Activated CD8-positive, alpha-beta T cell treated with anti-CD3 and anti-CD28 coated beads, Interleukin-2, amount 10 ng/mL, durations not matched to agents 7 days and 5 days (primary cell): Measurements from ENCODE around the gene FYN. TPM values are rescaled to one million over a fixed set of nuclear protein-coding genes. Genes with fewer than 3 reads are reported as not detected.
"Not testable (repeated sequence)": the region's sequence is repeated elsewhere in the genome, so short reads cannot be mapped to it uniquely, and the experiment has no call there.

Source experiments
- ATAC-seq: fragments of 150-1000 bp; cut with Tn5 transposase; one replicate; pipeline ENCODE4 v1.10.0; 2021; ENCODE audit warnings: moderate library complexity
- CTCF ChIA-PET: fragments of 350-600 bp; sonication (Branson Sonifier 250); formaldehyde crosslinking; loops from one replicate; lab custom pipeline; 2021; ENCODE audit warnings: antibody characterized with exemption; lab: Charles Lee
- POLR2A ChIA-PET: fragments of 350-600 bp; sonication (Branson Sonifier 250); formaldehyde crosslinking; loops from one replicate; lab custom pipeline; 2021; ENCODE audit warnings: antibody characterized with exemption; lab: Charles Lee
- DNase-seq: peaks from one replicate; pipeline ENCODE4 v3.0.0-alpha.2; 2020
- H3K27ac Mint-ChIP-seq: one replicate; pipeline ENCODE4 v1.8.0; 2021; ENCODE audit warnings: mild to moderate bottlenecking, mixed read lengths
- H3K27me3 Mint-ChIP-seq: one replicate; pipeline ENCODE4 v1.8.0; 2021; ENCODE audit warnings: low read depth, mixed read lengths
- H3K36me3 Mint-ChIP-seq: one replicate; pipeline ENCODE4 v1.8.0; 2021; ENCODE audit warnings: low read depth, mixed read lengths
- H3K4me1 Mint-ChIP-seq: one replicate; pipeline ENCODE4 v1.8.0; 2021; ENCODE audit warnings: low read depth, mixed read lengths
- H3K4me3 Mint-ChIP-seq: one replicate; pipeline ENCODE4 v1.8.0; 2021; ENCODE audit warnings: mild to moderate bottlenecking, mixed read lengths
- H3K9me3 Mint-ChIP-seq: one replicate; pipeline ENCODE4 v1.8.0; 2022; ENCODE audit warnings: mixed read lengths; ENCODE audit not compliant: insufficient read depth
- total RNA-seq, 2 experiments: library from RNA; stranded (reverse); gene quantifications; one replicate each; pipeline ENCODE4 v1.2.3, GENCODE V29; 2021

The FYN gene
- total RNA-seq, 2 experiments from 2014 or later = 148 to 154 TPM

DNA sequence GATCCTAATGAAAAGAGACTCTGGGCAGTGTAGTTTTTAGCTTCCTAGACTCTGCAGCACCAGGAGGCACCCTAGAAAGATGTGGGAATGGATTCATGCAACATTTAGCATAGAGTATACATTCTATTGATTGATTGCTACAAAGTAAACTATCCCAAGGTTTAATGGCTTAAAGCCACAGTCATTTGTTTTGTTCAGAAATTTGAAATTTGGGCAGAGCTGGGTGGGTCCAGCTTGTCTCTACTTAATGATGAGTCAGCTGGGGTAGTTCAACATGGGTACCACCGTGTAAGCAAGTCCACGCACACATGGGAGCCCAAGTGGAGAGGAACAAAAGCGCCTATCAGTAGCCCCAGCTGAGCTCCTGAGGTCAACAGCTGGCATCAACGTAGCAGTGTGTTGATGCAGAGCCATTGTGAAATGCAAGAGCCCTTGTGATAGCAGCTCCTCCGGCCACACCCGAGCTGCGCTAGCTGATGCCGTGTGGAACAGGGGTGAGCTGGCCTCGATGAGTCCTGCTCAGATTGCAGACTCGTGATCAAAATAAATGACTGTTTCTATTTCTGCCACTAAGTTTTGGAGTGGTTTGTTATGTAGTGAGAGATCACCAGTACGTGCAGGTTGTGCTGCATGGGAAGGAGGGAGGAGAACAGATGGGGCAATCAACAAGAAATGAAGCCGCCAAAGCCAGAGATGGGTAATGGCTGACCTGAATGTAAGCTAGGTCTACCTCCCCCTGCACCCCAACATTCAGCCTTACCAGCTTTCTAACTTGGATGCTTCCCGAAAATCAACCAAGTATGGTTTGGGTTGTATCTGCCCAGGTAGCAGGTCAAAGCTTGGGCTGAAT, 221.8 kb downstream of the FYN start:
- DNase-seq (no peak), ATAC-seq (no peak)
- ChIA-PET CTCF (interaction anchor here (0.7 to 2.9 kb wide), 3 partner anchors 9 to 392 kb away, joined by 3 to 7 read pairs (median 3); a partner anchor contains a TSS), POLR2A (no interaction called here)
- no peaks in the 10 kb centered on the region for H3K27me3 Mint-ChIP-seq
- no peaks in the 10 kb centered on the region for H3K36me3 Mint-ChIP-seq
- no peaks in the 10 kb centered on the region for H3K4me1 Mint-ChIP-seq
- H3K4me3 Mint-ChIP-seq = no peak overlapping the region
- no peaks in the 10 kb centered on the region for H3K9me3 Mint-ChIP-seq
- H3K27ac Mint-ChIP-seq = no peak overlapping the region

DNA sequence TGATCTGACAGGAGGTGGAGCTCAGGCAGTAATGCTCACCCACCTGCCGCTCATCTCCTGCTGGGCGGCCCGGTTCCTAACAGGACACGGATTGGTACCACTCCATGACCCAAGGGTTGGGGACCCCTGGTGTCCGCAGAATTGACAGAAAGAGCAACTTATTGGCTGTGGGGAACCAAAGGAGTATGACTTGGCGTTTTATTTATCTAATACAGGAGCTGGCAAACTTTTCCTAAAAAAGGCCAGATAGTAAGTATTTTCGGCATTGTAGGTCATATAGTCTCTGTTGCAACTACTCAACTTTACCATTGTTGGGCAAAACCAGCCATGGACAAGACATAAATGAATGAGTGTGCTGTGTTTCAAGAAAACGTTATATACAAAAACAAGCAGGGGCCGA, 223.2 kb downstream of the FYN start:
- CTCF ChIA-PET = interaction anchor here (1.9 to 2.9 kb wide), 2 partner anchors 8 to 391 kb away, joined by 7 to 9 read pairs; a partner anchor contains a TSS
- no peak overlapping the region for H3K4me3 Mint-ChIP-seq
- H3K27ac Mint-ChIP-seq = no peak overlapping the region
- no peaks in the 10 kb centered on the region for H3K4me1 Mint-ChIP-seq
- no peaks in the 10 kb centered on the region for H3K36me3 Mint-ChIP-seq
- H3K9me3 Mint-ChIP-seq = no peaks in the 10 kb centered on the region
- POLR2A ChIA-PET = interaction anchor here (1.1 kb wide), 1 partner anchor 44 kb away, joined by 3 read pairs; the partner anchor contains the start of gene TRAF3IP2
- no peaks in the 10 kb centered on the region for H3K27me3 Mint-ChIP-seq
- no peak for ATAC-seq
- no peak for DNase-seq

DNA sequence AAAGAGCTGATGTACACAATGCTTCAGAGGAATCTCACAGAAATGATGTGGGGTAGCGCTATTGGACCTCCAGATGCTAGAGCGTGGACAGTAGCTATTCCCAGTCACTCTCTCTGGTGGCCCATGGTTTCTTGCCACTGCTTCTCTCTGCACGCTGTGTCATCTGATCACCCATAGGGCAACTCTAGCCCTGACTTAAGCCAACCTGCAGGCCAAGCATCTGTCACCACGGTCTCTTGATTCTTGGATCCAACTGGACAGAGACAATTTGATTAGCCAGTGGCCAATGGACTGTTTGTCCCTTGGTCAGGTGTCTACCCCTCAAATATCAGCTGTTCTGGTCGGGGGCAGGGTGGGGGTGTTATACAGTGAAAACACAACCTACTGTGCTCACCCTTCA, 225.2 kb downstream of the FYN start:
- CTCF ChIA-PET = interaction anchor here (1.5 to 4.2 kb wide), 3 partner anchors 19 to 395 kb away, joined by 6 to 13 read pairs (median 7); a partner anchor contains a TSS
- no peaks in the 10 kb centered on the region for H3K36me3 Mint-ChIP-seq
- POLR2A ChIA-PET = no interaction called here
- DNase-seq (no peak), ATAC-seq (no peak)
- H3K4me3 Mint-ChIP-seq = no peak overlapping the region
- no peak overlapping the region for H3K27ac Mint-ChIP-seq
- H3K27me3 Mint-ChIP-seq = no peaks in the 10 kb centered on the region
- no peaks in the 10 kb centered on the region for H3K9me3 Mint-ChIP-seq
- no peaks in the 10 kb centered on the region for H3K4me1 Mint-ChIP-seq

DNA sequence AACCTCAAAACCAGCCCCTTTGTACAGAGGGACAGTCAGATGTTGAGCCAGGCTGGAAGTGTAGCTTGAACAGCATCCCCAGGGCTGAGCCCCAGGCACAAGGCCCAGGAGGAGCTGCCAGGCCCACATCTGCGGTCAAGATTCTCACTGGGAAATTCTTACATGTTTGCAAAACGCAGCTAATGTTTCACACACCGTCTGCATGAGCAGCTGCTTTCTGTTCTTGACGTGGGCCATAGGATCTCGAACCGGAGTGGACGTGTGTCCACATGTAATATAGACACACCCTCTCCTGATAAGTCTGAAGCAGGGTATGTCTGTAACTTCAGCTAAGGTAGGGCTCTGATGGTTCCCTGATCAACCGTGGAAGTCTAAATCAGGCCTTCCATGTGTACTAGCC, 226.3 kb downstream of the FYN start:
- DNase-seq (no peak), ATAC-seq (no peak)
- H3K36me3 Mint-ChIP-seq = no peaks in the 10 kb centered on the region
- H3K9me3 Mint-ChIP-seq = no peaks in the 10 kb centered on the region
- no peaks in the 10 kb centered on the region for H3K27me3 Mint-ChIP-seq
- no peak overlapping the region for H3K4me3 Mint-ChIP-seq
- H3K27ac Mint-ChIP-seq = no peak overlapping the region
- CTCF ChIA-PET = interaction anchor here (1.5 to 4.2 kb wide), 3 partner anchors 18 to 396 kb away, joined by 6 to 13 read pairs (median 7); a partner anchor contains a TSS
- peaks cover 5% of the 10 kb centered on the region for H3K4me1 Mint-ChIP-seq
- POLR2A ChIA-PET = no interaction called here

DNA sequence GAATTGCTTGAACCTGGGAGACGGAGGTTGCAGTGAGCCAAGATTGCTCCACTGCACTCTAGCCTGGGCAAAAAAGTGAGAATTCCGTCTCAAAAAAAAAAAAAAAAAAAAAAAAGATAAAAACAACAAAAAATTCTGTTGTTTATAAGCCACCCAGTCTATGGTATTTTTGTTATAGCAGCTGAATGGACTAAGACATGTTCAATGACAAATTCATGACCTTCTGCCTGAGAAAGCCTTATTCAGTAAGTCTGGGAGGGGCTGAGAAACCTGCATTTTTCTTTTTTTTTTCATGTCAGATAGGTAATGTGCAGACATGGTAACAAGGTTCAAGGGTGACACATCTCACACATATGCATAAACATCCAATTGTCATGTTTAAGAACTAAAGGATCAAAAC, 227.2 kb downstream of the FYN start:
- Mint-ChIP-seq H3K27me3 (no peaks in the 10 kb centered on the region), H3K4me1 (peaks cover 5% of the 10 kb centered on the region), H3K4me3 (no peak overlapping the region), H3K9me3 (no peaks in the 10 kb centered on the region), H3K36me3 (no peaks in the 10 kb centered on the region), H3K27ac (no peak overlapping the region)
- no peak for ATAC-seq
- CTCF ChIA-PET = interaction anchor here (2.0 to 4.2 kb wide), 2 partner anchors 17 to 397 kb away, joined by 6 to 13 read pairs; no protein-coding TSS in a partner anchor
- POLR2A ChIA-PET = no interaction called here
- no peak for DNase-seq

DNA sequence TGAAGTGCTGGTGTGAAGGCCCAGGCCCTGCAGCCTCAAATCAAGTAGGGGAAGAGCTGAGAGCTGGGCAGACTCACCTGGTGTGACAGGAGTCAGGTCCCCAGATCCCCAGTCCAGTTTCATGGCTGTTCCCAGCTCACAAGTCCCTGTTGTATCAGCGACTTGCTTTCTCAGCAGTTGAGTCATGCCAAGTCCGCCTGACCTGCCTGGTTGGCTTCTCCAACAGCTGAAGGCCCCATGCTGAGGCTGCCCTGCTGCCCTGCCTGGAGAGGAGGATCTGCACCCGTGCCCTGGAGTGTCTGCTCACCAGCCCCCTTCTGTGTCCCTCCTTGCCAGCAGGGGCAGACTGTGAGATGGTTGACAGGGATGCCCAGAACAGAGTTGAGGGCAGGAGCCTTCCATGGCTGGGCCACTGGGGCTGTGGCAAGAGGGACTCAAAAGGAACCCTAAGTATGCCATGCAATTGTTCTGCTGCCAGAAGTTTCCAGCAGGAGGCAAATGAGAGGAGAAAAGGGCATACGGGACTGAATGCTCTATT, 228.3 kb downstream of the FYN start:
- H3K36me3 Mint-ChIP-seq = no peaks in the 10 kb centered on the region
- H3K9me3 Mint-ChIP-seq = no peaks in the 10 kb centered on the region
- no peak for DNase-seq
- no peak overlapping the region for H3K4me3 Mint-ChIP-seq
- ChIA-PET POLR2A (no interaction called here), CTCF (interaction anchor here (0.6 to 4.2 kb wide), 5 partner anchors 166 to 634 kb away, joined by 3 to 13 read pairs (median 4); a partner anchor contains a TSS)
- no peak for ATAC-seq
- H3K27me3 Mint-ChIP-seq = no peaks in the 10 kb centered on the region
- H3K27ac Mint-ChIP-seq = no peak overlapping the region
- peaks cover 5% of the 10 kb centered on the region for H3K4me1 Mint-ChIP-seq

DNA sequence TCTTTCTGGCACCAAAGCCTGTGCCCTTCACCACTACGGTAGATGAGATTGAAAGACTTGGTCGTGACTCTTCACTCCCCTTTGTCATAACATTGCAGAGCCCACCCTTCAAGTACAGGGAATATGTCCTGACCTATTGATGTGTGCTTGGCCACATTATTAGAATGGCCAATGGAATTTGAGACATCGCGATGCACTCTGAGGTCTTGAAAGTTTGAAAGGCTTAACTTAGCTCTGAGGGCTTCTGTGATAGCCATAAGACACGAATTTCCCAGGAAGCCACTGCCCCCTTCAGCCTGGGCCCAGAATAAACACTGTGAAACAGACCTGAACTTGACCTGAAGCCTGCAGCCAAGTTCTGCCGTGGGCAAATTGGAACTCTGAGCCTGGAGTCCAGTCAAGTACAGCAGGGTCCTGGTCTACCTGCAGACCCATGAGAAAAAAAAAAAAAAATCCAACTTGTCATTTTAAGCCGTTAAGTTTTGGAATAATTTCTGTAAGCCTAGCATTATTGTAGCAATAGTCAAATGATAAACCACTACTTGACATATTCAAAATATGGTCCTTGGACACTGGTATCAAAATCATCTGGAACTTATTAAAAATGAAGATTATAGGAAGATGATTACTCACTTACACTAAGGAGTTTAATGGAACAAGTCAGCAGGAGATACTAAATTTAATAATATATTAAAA, 230.6 kb downstream of the FYN start:
- no peaks in the 10 kb centered on the region for H3K9me3 Mint-ChIP-seq
- no peak overlapping the region for H3K4me3 Mint-ChIP-seq
- ATAC-seq = peak; percentile 79
- H3K4me1 Mint-ChIP-seq = peaks cover 5% of the 10 kb centered on the region
- no peaks in the 10 kb centered on the region for H3K36me3 Mint-ChIP-seq
- no peaks in the 10 kb centered on the region for H3K27me3 Mint-ChIP-seq
- ChIA-PET POLR2A (no interaction called here), CTCF (interaction anchor here (0.9 to 2.2 kb wide), 4 partner anchors 9 to 384 kb away, joined by 4 to 31 read pairs (median 10); a partner anchor contains a TSS)
- no peak overlapping the region for H3K27ac Mint-ChIP-seq
- DNase-seq = peak; percentile 68

DNA sequence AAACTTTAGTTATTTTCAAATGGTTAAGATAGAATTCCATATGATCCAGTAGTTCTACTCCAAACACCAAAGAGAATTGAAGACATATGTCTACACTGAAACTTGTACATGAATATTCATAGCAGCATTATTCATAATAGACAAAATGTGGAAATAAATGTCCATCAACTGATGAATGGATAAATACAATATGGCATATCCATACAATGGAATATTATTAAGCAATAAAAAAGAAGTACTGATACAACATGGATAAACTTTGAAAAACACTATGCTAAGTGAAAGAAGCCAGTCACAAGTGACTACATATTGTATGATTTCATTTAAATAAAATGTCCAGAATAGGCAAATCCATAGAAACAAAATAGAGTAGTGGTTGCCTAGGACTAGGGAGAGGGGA, 234.0 kb downstream of the FYN start:
- Mint-ChIP-seq H3K9me3 (no peaks in the 10 kb centered on the region), H3K27ac (no peak overlapping the region), H3K4me1 (peaks cover 5% of the 10 kb centered on the region), H3K27me3 (peaks cover 2% of the 10 kb centered on the region), H3K4me3 (no peak overlapping the region), H3K36me3 (no peaks in the 10 kb centered on the region)
- no peak for ATAC-seq
- DNase-seq = no peak
- ChIA-PET CTCF (no interaction called here), POLR2A (no interaction called here)

DNA sequence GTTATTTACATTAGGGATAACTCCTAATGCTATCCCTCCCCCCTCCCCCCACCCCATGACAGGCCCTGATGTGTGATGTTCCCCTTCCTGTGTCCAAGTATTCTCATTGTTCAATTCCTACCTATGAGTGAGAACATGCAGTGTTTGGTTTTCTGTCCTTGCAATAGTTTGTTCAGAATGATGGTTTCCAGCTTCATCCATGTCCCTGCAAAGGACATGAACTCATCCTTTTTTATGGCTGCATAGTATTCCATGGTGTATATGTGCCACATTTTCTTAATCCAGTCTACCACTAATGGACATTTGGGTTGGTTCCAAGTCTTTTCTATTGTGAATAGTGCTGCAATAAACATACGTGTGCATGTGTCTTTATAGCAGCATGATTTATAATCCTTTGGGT, 238.3 kb downstream of the FYN start:
- H3K27ac Mint-ChIP-seq, POLR2A ChIA-PET, H3K36me3 Mint-ChIP-seq, DNase-seq, H3K27me3 Mint-ChIP-seq, ATAC-seq, H3K4me3 Mint-ChIP-seq, H3K9me3 Mint-ChIP-seq, CTCF ChIA-PET, H3K4me1 Mint-ChIP-seq: not testable (repeated sequence)

DNA sequence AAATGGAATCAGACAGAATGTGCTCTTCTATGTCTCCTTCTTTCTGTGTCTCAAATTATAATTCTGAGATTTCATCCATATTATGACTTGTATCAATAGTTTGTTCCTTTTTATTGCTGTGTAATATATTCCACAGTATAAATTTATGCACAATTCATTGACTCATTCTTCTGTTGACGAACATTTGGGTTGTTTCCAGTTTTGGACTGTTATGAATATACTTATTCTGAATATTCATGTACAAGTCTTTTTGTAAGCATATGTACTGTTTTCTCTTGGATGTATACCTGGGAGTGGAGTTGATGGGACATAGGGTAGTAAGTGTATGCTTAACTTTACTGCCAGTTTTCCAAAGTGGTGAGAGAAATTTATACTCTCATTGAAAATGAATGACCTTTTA, 239.4 kb downstream of the FYN start:
- Mint-ChIP-seq H3K4me3 (no peak overlapping the region), H3K36me3 (no peaks in the 10 kb centered on the region), H3K9me3 (no peaks in the 10 kb centered on the region), H3K27me3 (peaks cover 2% of the 10 kb centered on the region), H3K4me1 (no peaks in the 10 kb centered on the region), H3K27ac (no peak overlapping the region)
- CTCF ChIA-PET = no interaction called here
- DNase-seq (no peak), ATAC-seq (no peak)
- POLR2A ChIA-PET = no interaction called here

DNA sequence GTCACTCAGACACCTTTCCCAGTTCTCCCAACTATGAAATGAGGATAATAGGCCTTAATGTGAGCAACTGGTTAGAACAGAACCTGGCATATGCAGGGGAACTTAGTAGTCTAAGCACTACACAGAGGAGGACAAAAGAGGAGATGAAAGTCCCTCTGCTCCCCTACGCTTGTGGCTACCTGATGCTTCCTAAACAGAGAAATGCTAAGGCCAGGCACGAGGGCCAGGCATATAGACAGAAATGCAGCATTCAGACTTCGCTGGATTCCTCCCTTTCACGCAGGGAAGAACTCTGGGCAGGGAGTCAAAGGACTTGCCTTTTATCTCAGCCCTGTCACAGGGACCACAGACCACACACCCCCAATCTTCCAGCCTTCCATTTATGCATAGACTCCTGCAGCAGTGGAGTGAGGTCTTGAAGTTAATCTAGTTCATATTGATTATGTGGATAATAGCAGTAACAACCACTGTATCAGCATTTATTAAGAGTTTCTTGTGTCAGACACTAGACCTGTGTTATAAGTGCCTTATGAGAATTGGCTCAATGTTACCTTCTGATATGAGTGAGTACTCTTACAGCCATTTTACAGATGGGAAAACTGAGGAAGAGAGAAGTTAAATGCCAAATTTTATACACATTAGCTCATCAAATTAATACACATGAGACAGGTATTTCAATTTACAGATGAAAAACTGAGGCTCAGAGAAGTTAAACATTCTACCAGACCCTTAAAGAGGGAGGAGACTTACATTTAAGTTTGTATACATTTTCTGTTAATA, 240.6 kb downstream of the FYN start:
- DNase-seq (no peak), ATAC-seq (no peak)
- H3K27ac Mint-ChIP-seq = no peak overlapping the region
- no peaks in the 10 kb centered on the region for H3K4me1 Mint-ChIP-seq
- no peaks in the 10 kb centered on the region for H3K9me3 Mint-ChIP-seq
- POLR2A ChIA-PET = interaction anchor here (0.6 kb wide), 2 partner anchors 22 to 150 kb away, joined by 3 to 4 read pairs; partner anchors contain the start of gene REV3L
- H3K27me3 Mint-ChIP-seq = peaks cover 2% of the 10 kb centered on the region
- no peaks in the 10 kb centered on the region for H3K36me3 Mint-ChIP-seq
- H3K4me3 Mint-ChIP-seq = no peak overlapping the region
- CTCF ChIA-PET = interaction anchor here (0.6 kb wide), 1 partner anchor 21 kb away, joined by 3 read pairs; no protein-coding TSS in a partner anchor
